CD14-positive monocyte (primary cell): ENCODE measurements around the gene CACNA1B. TPM values are rescaled to one million over a fixed set of nuclear protein-coding genes. Genes with fewer than 3 reads are reported as not detected.

Experiments used
- DNase-seq, 3 donors: peaks; one replicate each; pipeline ENCODE4 v3.0.0-alpha.2; 2011 to 2022
- H2AFZ ChIP-seq: 2 replicates; pipeline ENCODE4 v1.6.0; 2012; ENCODE audit warnings: mild to moderate bottlenecking, low read depth, low read length, inconsistent platforms; ENCODE audit not compliant: insufficient read depth, poor library complexity, severe bottlenecking
- H3K27ac ChIP-seq, 2 donors: 1 replicate in 1 of 2; 2 replicates in 1 of 2; pipeline ENCODE4 v1.5.1; 2012 to 2013; ENCODE audit warnings: low read length in 2 of 2, control low read depth in 1 of 2, inconsistent platforms in 1 of 2, low read depth in 1 of 2, mild to moderate bottlenecking in 1 of 2
- H3K27me3 ChIP-seq, 2 donors: one replicate each; pipeline versions ENCODE4 v1.6.0 to v1.6.1; 2011 to 2013; ENCODE audit warnings: low read length in 2 of 2; ENCODE audit not compliant: control insufficient read depth in 2 of 2, insufficient read depth in 2 of 2
- H3K36me3 ChIP-seq, 2 donors: replicated peaks in 1 of 2; 1 replicate in 1 of 2; 2 replicates in 1 of 2; pipeline versions ENCODE4 v1.5.1 to v1.6.1; 2012 to 2013; ENCODE audit warnings: low read length in 2 of 2, control low read depth in 1 of 2, inconsistent platforms in 1 of 2, mild to moderate bottlenecking in 1 of 2; ENCODE audit not compliant: insufficient read depth in 2 of 2, control insufficient read depth in 1 of 2
- H3K4me1 ChIP-seq, 2 donors: 1 replicate in 1 of 2; 2 replicates in 1 of 2; pipeline versions ENCODE4 v1.5.1 to v1.6.1; 2012 to 2013; ENCODE audit warnings: low read length in 2 of 2, control low read depth in 1 of 2, inconsistent platforms in 1 of 2, mild to moderate bottlenecking in 1 of 2, moderate library complexity in 1 of 2; ENCODE audit not compliant: insufficient read depth in 2 of 2, control insufficient read depth in 1 of 2
- H3K4me2 ChIP-seq: replicated peaks from 2 replicates; pipeline ENCODE3; 2012; ENCODE audit warnings: low read length, moderate library complexity, mild to moderate bottlenecking; ENCODE audit not compliant: poor library complexity, severe bottlenecking; ENCODE audit errors: extremely low read depth
- H3K4me3 ChIP-seq, 3 experiments: fragments of 200-600 bp in 1 of 3; sonication (generic) in 1 of 3; replicated peaks in 1 of 3; 1 replicate in 2 of 3; 2 replicates in 1 of 3; pipeline ENCODE4 v1.5.1; 2011 to 2013; ENCODE audit warnings: low read length in 3 of 3, mild to moderate bottlenecking in 3 of 3, control low read depth in 2 of 3, low read depth in 2 of 3, inconsistent platforms in 1 of 3, moderate library complexity in 1 of 3
- H3K79me2 ChIP-seq: 2 replicates; pipeline ENCODE4 v1.6.0; 2012; ENCODE audit warnings: mild to moderate bottlenecking, control low read depth, inconsistent platforms, low read length, moderate library complexity; ENCODE audit not compliant: insufficient read depth
- H3K9ac ChIP-seq: 2 replicates; pipeline ENCODE4 v1.6.0; 2017; ENCODE audit warnings: low read length, mild to moderate bottlenecking; ENCODE audit not compliant: insufficient read depth, poor library complexity, severe bottlenecking
- H3K9me3 ChIP-seq, 2 donors: replicated peaks in 1 of 2; 1 replicate in 1 of 2; 2 replicates in 1 of 2; pipeline versions ENCODE4 v1.5.1 to v1.6.1; 2012 to 2013; ENCODE audit warnings: low read length in 2 of 2, control low read depth in 1 of 2; ENCODE audit not compliant: control insufficient read depth in 1 of 2, insufficient read depth in 1 of 2
- H4K20me1 ChIP-seq: 2 replicates; pipeline ENCODE4 v1.6.0; 2012; ENCODE audit warnings: mild to moderate bottlenecking, low read length, control low read depth, moderate library complexity; ENCODE audit not compliant: insufficient read depth
- H3K27ac Mint-ChIP-seq, 7 donors: one replicate each; pipeline ENCODE4 v1.8.0; 2020; ENCODE audit warnings: mild to moderate bottlenecking in 7 of 7, mixed read lengths in 7 of 7, moderate library complexity in 6 of 7, inconsistent platforms in 2 of 7
- H3K27me3 Mint-ChIP-seq, 3 donors: one replicate each; pipeline ENCODE4 v1.8.0; 2021 to 2022; ENCODE audit warnings: low read depth in 3 of 3, mild to moderate bottlenecking in 3 of 3, mixed read lengths in 3 of 3, moderate library complexity in 3 of 3, inconsistent platforms in 1 of 3
- H3K36me3 Mint-ChIP-seq, 2 donors: one replicate each; pipeline ENCODE4 v1.8.0; 2020; ENCODE audit warnings: mixed read lengths in 2 of 2, inconsistent platforms in 1 of 2, mild to moderate bottlenecking in 1 of 2
- H3K4me1 Mint-ChIP-seq: one replicate; pipeline ENCODE4 v1.8.0; 2020; ENCODE audit warnings: mild to moderate bottlenecking, mixed read lengths
- H3K4me3 Mint-ChIP-seq, 2 donors: one replicate each; pipeline ENCODE4 v1.8.0; 2020; ENCODE audit warnings: mild to moderate bottlenecking in 2 of 2, mixed read lengths in 2 of 2, moderate library complexity in 1 of 2
- H3K9me3 Mint-ChIP-seq, 7 donors: one replicate each; pipeline ENCODE4 v1.8.0; 2020 to 2022; ENCODE audit warnings: mixed read lengths in 7 of 7, mild to moderate bottlenecking in 6 of 7, moderate library complexity in 6 of 7, inconsistent platforms in 2 of 7
- WGBS: methylation state at CpG from one replicate; pipeline ENCODE4 v1.1.5; 2013; ENCODE audit warnings: missing lambda C conversion rate; ENCODE audit not compliant: insufficient coverage; 5-methylcytosine and 5-hydroxymethylcytosine counted together
- intact Hi-C, 2 donors: fragments of 100-400 bp; cut with micrococcal nuclease; formaldehyde crosslinking; loops; one replicate each; pipeline versions ENCODE4 v1.15.0 to v1.15.1; 2023
- polyA plus RNA-seq, 3 donors: library from polyadenylated mRNA; depleted of rRNA in 1 of 3; unstranded in 2 of 3; stranded (reverse) in 1 of 3; fragments of 300-500 nt in 2 of 3; fragments of >200 nt in 1 of 3; fragmentation: Illumina TruSeq in 2 of 3; gene quantifications; 1 replicate in 2 of 3; 2 replicates in 1 of 3; pipeline ENCODE4 v1.2.3, GENCODE V29; 2012 to 2021
- TF ChIP-seq, protein P1 (sequence below): fragments of 200-600 bp; IDR thresholded peaks from one replicate; pipeline ENCODE4 v1.8.0; 2022; ENCODE audit warnings: antibody characterized with exemption, mild to moderate bottlenecking

The CACNA1B gene
- polyA plus RNA-seq, 3 donors: not detected

DNA sequence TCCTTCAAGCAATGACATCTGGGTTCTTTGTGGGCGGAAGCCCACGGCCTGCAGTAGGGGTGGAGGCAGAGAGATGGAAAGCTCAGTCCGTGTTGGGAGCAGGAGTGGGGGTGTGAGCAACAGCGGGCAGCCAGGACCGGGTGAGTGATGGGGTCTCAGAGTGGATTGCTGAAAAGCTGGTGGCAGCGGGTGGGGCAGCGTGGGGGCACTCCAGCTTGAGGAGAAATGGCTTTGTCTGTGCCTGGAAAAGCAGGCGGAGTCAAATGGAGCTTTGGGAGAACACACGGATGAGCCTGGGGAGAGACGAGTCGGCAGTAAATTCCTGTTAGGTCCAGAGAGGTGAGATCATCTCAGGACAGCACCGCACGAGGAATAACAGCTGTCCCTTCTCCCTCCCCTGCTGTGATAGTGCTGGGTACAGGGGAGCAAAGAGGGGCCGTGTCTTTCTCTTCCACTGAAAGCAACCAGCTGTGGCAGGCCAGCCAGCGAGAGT lies 42.1 kb downstream of the CACNA1B start:
- intact Hi-C loops: no loop called here
- 87% methylated on average over 12 of the region's 15 CpGs for WGBS
- Mint-ChIP-seq H3K9me3 (peaks cover 0 to 5% (median 0%) of the 10 kb centered on the region in 7 donors), H3K4me3 (no peak overlapping the region), H3K4me1 (no peaks in the 10 kb centered on the region), H3K36me3 (no peaks in the 10 kb centered on the region), H3K27me3 (peaks cover 1 to 2% (median 2%) of the 10 kb centered on the region in 3 donors), H3K27ac (no peak overlapping the region)
- H3K36me3 ChIP-seq: no peaks in the 10 kb centered on the region
- no peaks in the 10 kb centered on the region for H3K79me2 ChIP-seq
- H3K4me1 ChIP-seq: no peaks in the 10 kb centered on the region
- DNase-seq: no peak
- no peak overlapping the region for H3K4me2 ChIP-seq
- no peak overlapping the region for H3K9ac ChIP-seq
- H4K20me1 ChIP-seq: no peaks in the 10 kb centered on the region
- no peaks in the 10 kb centered on the region for H3K9me3 ChIP-seq
- no peak overlapping the region for H3K4me3 ChIP-seq
- H3K27ac ChIP-seq: no peak overlapping the region
- no peak overlapping the region for H2AFZ ChIP-seq
- TF ChIP-seq, protein P1, sequence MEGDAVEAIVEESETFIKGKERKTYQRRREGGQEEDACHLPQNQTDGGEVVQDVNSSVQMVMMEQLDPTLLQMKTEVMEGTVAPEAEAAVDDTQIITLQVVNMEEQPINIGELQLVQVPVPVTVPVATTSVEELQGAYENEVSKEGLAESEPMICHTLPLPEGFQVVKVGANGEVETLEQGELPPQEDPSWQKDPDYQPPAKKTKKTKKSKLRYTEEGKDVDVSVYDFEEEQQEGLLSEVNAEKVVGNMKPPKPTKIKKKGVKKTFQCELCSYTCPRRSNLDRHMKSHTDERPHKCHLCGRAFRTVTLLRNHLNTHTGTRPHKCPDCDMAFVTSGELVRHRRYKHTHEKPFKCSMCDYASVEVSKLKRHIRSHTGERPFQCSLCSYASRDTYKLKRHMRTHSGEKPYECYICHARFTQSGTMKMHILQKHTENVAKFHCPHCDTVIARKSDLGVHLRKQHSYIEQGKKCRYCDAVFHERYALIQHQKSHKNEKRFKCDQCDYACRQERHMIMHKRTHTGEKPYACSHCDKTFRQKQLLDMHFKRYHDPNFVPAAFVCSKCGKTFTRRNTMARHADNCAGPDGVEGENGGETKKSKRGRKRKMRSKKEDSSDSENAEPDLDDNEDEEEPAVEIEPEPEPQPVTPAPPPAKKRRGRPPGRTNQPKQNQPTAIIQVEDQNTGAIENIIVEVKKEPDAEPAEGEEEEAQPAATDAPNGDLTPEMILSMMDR: no peak
- H3K27me3 ChIP-seq: no peaks in the 10 kb centered on the region

DNA sequence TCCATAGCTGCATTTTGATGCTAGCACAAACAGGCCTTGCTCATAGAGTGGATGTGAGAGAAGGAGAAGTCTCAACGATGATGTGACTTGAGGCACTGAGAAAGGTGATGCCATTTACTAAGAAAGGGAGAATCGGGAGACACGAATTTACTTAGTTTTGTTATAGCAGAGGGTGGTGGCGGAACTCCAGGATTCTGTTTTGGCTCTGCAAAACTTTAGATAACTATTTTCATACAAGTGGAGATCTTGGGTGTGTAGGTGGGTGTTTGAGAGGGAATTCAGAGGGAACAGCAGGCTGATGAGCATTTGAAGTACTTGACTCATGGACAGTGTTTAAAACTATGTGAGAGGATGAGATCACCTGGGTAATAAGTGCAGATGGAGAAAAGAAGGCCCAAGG lies 43.2 kb downstream of the CACNA1B start:
- Histone ChIP-seq H3K27me3 (no peaks in the 10 kb centered on the region), H3K36me3 (no peaks in the 10 kb centered on the region), H3K9ac (no peak overlapping the region), H4K20me1 (no peaks in the 10 kb centered on the region), H2AFZ (no peak overlapping the region), H3K9me3 (no peaks in the 10 kb centered on the region), H3K79me2 (no peaks in the 10 kb centered on the region), H3K4me2 (no peak overlapping the region), H3K4me3 (no peak overlapping the region), H3K27ac (no peak overlapping the region), H3K4me1 (no peaks in the 10 kb centered on the region)
- no peaks in the 10 kb centered on the region for H3K4me1 Mint-ChIP-seq
- no peak overlapping the region for H3K27ac Mint-ChIP-seq
- TF ChIP-seq, protein P1: no peak
- 60% methylated on average over 1 of the region's 4 CpGs for WGBS
- intact Hi-C loops: no loop called here
- no peaks in the 10 kb centered on the region for H3K36me3 Mint-ChIP-seq
- H3K4me3 Mint-ChIP-seq: no peak overlapping the region
- H3K27me3 Mint-ChIP-seq: peaks cover 1 to 2% (median 2%) of the 10 kb centered on the region in 3 donors
- no peak for DNase-seq
- peaks cover 0 to 9% (median 0%) of the 10 kb centered on the region in 7 donors for H3K9me3 Mint-ChIP-seq
